ENCODE data around the gene ATP2A1.
"Not testable (repeated sequence)": the region's sequence is repeated elsewhere in the genome, so short reads cannot be mapped to it uniquely, and the experiment has no call there.

Gene ATP2A1

DNA sequence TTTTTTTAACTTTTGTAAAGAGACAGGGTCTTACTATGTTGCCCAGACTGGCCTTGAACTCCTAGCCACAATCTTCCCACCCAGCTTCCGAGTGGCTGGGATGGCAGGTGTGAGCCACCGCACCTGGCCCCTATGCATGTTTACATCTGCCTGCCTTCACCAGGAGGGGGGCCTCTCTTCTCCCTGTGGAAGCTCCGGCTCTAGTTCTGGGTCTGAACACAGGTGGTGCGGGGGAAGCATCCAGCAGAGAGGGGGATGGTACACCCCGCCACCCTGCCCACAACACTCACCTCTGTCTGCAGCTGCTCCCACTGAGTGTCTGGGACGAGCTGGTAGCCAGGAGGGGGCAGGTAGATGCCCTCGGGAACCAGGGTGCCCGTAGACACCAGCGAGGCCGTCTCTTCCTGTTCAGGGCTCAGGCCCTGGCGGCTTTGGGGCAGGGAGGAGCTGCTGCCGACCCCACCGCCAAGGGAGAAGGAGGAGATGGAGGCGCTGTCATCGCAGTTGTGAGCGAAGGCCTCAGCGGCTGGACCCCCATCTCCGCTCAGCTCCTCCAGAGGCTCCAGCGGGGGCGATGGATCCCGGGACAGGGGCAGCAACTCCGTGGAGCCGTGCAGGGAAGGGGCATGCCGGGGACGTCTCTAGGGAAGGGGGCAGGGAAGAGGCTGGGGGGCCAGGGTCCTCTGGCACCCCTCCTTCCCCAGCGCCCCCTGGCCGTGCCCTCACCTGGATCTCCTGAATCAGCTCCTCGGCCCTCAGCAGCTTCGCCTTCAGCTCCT is 35.8 kb downstream of the ATP2A1 start:
- DNase-seq: no peak

GRCh38 chr16:28915181-28915580 is 36.9 kb downstream of the ATP2A1 start:
- no peak for DNase-seq

GRCh38 chr16:28917095-28917494 is 38.8 kb downstream of the ATP2A1 start:
- DNase-seq: no peak

DNA sequence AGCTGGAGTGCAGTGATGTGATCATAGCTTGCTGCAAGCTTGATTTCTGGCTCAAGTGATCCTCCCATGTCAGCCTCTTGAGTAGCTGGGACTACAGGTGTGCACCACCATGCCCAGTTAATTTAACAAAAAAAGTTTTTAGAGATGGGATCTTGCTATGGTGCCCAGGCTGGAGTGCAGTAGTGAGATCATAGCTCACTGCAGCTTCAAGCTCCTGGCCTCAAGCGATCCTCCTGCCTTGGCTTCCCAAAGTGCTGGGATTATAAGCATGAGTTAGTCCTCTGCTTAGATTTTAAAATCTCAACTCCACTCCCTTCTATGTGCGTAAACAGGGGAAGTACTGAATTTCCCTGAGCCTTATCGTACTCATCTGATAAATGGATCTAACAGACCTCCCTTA is 40.4 kb downstream of the ATP2A1 start:
- no peak for DNase-seq

GRCh38 chr16:28923231-28923587 is 44.9 kb downstream of the ATP2A1 start:
- no peak for DNase-seq

GRCh38 chr16:28923652-28924398 is 45.5 kb downstream of the ATP2A1 start:
- no peak for DNase-seq

- DNase-seq: no peak
These were observed 46.1 kb downstream of the ATP2A1 start for GRCh38 chr16:28924399-28924761.

GRCh38 chr16:28924762-28925385 is 46.6 kb downstream of the ATP2A1 start, which contains the start of gene RABEP2:
RABEP2 (minus strand) TSS chr16:28925238; CDS start chr16:28925163, 75 bp downstream.
- peak; percentile 95 for DNase-seq

DNA sequence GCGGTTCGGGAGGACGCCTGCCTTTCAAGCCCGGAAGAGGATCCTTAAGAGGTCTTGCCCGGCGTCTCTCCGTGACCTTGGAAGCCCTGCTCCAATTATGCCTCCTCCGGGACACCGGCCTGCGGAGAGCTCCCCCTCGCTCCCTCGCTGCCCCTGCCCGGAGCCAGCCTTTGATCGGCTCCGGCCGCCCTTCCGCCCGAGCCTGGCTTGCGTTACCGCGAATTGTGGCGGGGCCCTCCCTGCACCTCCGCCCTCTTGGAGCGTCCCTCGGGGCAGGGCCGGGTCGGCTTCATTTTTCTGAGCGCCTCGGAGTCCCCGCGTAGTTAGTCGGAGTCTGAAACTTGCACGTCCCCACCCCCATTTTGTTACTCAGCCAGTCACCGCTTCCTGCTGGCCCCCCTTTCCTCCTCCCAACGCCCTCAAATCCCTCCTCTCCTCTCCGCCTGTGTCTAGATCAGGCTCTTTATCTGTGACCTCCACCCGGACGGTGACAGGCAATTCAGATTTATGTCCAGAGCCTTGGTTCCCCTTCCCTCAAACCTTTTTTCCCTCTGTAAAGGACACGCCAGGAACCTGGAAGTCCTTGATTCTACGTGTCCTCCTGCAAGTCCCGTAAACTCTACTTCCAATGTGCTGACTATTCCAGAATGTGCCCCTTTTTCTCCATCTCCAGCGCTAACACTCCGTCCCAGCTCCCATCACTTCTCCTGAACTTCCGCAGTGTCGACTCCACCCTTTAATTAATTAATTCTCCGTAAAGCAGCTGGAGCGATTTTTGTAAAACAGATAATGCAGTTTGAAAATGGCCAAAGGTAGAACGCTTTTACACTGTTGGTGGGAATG is 47.3 kb downstream of the ATP2A1 start:
- DNase-seq: peak; percentile 59

DNA sequence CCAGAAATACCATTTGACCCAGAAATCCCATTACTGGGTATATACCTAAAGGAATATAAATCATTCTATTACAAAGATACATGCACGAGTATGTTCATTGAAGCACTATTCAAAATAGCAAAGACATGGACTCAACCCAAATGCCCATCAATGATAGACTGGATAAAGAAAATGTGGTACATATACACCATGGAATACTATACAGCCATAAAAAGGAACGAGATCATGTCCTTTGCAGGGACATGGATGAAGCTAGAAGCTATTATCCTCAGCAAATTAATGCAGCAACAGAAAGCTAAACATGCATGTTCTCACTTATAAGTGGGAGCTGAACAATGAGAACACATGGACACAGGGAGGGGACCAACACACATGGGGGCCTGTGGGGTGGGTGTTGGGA is 48.0 kb downstream of the ATP2A1 start:
- not testable (repeated sequence) for DNase-seq

GRCh38 chr16:28927815-28928214 is 49.5 kb downstream of the ATP2A1 start:
- no peak for DNase-seq

GRCh38 chr16:28930203-28930602 is 51.9 kb downstream of the ATP2A1 start:
- DNase-seq: no peak

GRCh38 chr16:28930652-28931051 is 52.4 kb downstream of the ATP2A1 start:
- DNase-seq: no peak

DNA sequence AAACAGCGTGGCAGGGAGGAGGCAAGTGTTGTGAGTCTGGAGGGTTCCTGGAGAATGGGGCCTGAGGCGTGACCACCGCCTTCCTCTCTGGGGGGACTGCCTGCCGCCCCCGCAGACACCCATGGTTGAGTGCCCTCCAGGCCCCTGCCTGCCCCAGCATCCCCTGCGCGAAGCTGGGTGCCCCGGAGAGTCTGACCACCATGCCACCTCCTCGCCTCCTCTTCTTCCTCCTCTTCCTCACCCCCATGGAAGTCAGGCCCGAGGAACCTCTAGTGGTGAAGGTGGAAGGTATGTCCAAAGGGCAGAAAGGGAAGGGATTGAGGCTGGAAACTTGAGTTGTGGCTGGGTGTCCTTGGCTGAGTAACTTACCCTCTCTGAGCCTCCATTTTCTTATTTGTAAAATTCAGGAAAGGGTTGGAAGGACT is 53.5 kb downstream of the ATP2A1 start, which contains the start of gene CD19:
Gene CD19 (plus strand): TSS at position 171 of the 425 bp plus-strand sequence. CDS start 30 bp downstream, at position 201.
- DNase-seq: no peak

- no peak for DNase-seq
These were observed 54.3 kb downstream of the ATP2A1 start for GRCh38 chr16:28932339-28933141.

DNA sequence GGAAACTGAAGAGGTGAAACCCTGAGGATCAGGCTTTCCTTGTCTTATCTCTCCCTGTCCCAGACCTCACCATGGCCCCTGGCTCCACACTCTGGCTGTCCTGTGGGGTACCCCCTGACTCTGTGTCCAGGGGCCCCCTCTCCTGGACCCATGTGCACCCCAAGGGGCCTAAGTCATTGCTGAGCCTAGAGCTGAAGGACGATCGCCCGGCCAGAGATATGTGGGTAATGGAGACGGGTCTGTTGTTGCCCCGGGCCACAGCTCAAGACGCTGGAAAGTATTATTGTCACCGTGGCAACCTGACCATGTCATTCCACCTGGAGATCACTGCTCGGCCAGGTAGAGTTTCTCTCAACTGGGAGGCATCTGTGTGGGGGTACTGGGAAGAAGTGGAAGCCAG is 54.9 kb downstream of the ATP2A1 start:
- no peak for DNase-seq

DNA sequence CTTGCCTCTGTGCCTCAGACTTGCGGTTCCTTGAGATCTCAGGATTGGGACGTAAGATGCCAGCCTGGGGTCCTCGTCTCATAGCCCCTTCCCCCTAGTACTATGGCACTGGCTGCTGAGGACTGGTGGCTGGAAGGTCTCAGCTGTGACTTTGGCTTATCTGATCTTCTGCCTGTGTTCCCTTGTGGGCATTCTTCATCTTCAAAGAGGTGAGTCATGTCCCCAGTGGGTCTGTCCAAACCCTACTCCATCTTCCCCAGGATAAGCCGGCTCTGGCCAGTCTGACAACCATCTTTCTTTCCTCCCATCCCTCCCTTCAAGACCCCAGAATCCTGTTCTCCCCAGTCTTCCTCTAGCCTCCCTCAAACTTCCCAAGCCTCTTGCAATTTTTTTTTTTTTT is 57.1 kb downstream of the ATP2A1 start:
- DNase-seq: no peak

DNA sequence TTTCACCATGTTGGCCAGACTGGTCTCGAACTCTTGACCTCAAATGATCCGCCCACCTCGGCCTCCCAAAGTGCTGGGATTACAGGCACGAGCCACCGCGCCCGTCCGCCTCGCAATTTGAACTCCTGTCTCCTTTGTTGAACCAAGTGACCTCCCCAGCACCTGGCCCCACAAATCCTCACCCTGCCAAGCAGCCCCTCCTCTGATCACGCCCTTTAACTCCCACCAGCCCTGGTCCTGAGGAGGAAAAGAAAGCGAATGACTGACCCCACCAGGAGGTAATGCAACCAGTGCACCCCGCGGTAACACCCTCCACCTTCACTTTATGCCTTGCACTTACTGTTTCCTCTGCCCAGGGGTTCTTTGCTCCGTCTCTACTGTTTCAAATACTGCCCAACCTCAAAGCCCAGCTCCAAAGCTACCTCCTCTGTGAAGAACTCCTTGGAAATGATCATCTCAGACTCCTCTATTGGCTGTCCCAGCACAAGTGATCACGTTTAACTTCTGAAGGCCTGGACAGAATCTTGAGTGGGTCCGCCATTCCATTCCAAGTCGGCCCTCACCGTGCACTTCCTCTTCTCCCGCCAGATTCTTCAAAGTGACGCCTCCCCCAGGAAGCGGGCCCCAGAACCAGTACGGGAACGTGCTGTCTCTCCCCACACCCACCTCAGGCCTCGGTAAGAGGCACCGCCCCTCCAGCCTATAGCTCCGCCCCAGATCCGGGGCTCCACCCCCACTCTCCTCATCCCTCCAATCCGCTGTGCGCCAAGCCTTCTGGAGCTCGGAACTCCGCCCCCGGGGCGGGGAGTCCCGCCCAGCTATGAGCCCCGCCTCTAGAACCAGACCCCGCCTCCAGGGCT is 57.9 kb downstream of the ATP2A1 start:
- DNase-seq: no peak

- no peak for DNase-seq
These were observed 58.5 kb downstream of the ATP2A1 start for GRCh38 chr16:28936784-28937155.

DNA sequence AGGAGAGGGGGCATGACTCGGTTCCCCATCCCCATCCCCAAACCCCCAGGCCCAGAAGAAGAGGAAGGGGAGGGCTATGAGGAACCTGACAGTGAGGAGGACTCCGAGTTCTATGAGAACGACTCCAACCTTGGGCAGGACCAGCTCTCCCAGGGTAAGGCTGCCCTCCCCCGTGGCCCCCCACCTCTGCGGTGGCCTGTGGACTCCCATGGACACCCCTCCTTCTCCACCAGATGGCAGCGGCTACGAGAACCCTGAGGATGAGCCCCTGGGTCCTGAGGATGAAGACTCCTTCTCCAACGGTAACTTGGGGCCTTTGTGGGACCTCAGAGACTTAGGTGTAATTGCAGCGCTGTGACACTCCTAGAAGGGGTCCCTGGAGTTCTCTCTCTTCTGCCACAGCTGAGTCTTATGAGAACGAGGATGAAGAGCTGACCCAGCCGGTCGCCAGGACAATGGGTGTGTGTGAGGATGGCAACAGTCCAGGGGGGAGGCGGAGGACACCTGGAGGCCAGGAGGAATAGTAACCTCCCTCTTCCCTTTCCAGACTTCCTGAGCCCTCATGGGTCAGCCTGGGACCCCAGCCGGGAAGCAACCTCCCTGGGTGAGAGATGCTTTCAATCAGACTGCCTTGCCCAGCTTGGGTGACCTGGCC is 59.1 kb downstream of the ATP2A1 start:
- no peak for DNase-seq
